Measurements from ENCODE around the gene ZBTB7A.

DNA sequence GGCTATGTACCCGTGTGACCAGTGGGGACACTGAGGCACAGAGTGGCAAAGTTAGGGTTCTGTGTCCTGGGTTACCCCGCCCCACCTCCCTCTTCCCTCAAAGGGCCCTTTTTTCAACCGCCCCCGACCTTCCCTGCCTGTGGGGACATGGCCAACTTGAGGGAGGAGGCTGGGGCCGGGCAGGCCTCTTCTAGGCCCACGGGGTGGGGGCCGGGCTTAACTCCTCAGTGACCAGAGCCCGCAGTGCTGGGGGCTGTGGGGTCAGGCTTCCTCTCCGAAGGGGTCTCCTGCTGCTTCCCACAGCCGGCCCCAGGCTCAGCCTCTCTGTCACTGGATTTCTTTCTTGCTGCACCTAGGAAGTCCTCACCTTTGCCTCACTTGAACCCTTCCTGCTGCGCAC, 35.3 kb downstream of the ZBTB7A start:
- TF ChIP-seq, protein P1, sequence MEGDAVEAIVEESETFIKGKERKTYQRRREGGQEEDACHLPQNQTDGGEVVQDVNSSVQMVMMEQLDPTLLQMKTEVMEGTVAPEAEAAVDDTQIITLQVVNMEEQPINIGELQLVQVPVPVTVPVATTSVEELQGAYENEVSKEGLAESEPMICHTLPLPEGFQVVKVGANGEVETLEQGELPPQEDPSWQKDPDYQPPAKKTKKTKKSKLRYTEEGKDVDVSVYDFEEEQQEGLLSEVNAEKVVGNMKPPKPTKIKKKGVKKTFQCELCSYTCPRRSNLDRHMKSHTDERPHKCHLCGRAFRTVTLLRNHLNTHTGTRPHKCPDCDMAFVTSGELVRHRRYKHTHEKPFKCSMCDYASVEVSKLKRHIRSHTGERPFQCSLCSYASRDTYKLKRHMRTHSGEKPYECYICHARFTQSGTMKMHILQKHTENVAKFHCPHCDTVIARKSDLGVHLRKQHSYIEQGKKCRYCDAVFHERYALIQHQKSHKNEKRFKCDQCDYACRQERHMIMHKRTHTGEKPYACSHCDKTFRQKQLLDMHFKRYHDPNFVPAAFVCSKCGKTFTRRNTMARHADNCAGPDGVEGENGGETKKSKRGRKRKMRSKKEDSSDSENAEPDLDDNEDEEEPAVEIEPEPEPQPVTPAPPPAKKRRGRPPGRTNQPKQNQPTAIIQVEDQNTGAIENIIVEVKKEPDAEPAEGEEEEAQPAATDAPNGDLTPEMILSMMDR (IDR thresholded peaks at IDR 0.05): no peak
- TF ChIP-seq POLR2A (IDR thresholded peaks at IDR 0.05): no peak
